GM18502 (cell line): ENCODE data around the gene CAB39.

Experiments used
- ATAC-seq: cut with Tn5 transposase; IDR thresholded peaks from one replicate; pipeline ENCODE4 v1.9.1; 2021; ENCODE audit warnings: mild to moderate bottlenecking; ENCODE audit not compliant: unreplicated experiment, poor library complexity

CAB39 gene

DNA sequence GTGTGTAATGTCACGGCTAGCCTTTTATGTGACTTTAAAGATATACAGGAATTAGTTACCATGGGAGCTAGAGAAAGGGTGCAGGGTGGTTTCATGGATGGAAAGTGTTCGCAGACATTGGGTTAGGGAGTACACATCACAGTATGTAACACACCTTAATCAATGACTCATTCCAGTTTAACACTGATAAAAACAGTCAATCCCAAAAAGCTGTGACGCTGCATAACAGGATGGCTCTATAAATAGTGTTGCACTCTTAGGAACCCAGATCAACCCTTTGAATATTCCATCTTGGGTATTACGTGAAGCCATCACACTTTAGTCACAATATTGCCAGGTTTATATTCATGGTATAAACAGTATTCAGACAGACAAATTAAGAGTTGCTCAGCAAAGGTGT, 33.6 kb downstream of the CAB39 start:
- ATAC-seq = no peak

GRCh38 chr2:230748087-230748486, 35.4 kb downstream of the CAB39 start:
- ATAC-seq = no peak

GRCh38 chr2:230749111-230749510, 36.5 kb downstream of the CAB39 start:
- ATAC-seq = no peak

DNA sequence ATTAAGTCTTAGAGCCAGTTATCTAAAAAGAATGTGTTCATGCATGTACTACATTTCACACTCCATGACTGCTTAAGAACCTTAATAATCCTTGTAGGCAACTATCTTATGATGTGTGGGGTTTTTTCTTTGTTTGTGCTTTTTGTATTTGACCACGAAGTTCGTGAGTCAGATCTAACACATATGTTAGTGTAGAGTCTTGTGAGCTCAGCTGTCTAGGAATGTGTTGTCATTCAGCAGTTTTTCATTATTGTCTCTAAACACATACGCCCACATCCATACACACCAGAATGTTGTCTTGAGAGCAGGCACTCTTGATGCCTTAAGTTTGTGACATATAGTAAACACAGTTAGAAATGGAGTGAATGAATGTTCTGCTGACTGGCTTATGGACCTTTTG, 38.4 kb downstream of the CAB39 start:
- no peak for ATAC-seq

DNA sequence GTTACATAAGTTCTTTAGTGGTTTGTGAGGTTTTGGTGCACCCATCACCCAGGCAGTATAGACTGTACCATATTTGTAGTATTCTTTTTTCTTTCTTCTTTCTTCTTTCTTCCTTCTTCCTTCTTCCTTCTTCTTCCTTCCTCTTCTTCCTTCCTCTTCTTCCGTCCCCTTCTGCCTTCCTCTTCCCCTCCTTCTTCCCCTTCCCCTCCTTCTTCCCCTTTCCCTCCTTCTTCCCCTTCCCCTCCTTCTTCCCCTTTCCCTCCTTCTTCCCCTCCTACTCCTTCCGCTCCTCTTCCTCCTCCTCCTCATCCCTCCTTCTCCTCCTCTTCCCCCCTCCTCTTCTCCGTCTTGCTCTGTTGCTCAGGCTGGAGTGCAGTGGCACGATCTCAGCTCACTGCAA, 41.6 kb downstream of the CAB39 start:
- no peak for ATAC-seq

DNA sequence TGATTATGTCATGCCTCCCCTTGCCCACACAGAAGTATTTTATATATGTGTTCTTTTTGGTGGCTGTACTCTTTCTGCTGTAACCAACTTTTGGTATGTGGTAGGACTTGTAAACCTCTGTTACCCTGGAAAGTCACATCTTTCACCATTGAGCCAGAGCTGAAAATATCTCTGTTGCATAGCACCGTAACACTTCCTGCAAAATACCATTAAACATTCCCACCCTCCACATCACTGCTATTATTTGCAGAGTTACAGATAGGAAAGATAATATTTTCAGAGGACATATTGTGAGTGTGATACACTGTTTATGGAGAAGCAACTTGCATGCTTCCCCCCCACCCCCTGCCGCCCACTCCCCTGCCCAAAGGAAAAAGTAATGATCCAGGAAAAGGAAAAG, 44.8 kb downstream of the CAB39 start:
- ATAC-seq = no peak

DNA sequence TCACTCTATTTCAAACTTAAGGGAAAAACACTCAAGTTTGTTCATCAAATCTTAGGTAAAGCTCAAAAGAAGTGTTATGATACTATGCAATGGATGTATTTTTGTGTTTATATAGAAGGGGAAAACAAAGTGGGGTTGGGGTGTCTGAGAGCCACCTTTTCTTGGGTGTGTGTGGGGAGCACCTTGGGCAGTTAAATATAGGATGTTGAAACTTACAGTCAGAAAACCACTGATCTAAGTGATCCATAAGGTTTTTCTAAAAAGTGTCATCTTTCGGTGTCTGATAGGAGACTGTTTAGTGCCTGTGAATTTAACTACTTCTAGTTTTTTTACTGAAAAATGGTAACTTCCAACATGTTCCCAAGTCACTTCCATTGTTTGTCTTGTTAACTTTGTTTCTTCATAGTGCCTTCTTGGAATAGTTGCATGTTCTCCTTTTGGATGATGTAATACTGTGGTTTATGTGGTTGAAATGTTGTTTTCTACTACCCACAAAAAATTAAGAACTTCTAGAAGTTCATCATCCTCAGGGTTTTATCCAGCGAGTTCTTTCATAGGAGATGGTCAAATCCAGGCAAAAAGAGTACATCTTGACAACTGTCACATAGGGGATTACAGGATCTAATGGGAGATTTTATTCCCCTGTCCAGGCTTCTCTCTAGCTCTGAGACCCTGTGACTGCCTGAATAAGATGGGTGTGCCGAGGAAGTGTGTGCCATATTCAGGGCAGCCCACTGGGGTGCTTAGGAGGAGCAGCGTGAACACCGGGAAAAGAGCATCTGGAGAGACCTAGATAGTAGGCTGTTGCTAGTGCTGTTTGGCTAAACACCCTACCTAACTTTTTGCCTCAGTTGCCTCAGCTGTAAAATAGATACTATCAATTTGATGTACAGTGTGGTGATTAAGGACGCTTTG, 46.2 kb downstream of the CAB39 start:
- ATAC-seq = peak; percentile 45

- ATAC-seq = no peak
Observed at GRCh38 chr2:230759481-230760167, 47.0 kb downstream of the CAB39 start.

DNA sequence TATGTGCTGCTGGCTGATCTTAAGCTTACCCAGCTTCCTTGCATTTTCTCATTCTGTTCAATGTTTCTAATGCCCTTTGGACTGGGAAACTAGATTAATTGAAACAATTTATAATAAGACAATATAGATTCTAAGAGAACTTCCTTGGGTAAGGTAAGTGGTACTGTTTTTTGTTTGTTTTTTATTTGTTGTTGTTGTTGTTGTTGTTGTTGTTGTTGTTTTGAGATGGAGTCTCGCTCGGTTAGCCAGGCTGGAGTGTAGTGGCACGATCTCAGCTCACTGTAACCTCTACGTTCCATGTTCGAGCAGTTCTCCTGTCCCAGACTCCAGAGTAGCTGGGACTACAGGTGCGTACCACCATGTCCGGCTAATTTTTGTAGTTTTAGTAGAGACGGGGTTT, 49.1 kb downstream of the CAB39 start:
- no peak for ATAC-seq

GRCh38 chr2:230762317-230762896, 49.8 kb downstream of the CAB39 start:
- peak; percentile 79 for ATAC-seq

DNA sequence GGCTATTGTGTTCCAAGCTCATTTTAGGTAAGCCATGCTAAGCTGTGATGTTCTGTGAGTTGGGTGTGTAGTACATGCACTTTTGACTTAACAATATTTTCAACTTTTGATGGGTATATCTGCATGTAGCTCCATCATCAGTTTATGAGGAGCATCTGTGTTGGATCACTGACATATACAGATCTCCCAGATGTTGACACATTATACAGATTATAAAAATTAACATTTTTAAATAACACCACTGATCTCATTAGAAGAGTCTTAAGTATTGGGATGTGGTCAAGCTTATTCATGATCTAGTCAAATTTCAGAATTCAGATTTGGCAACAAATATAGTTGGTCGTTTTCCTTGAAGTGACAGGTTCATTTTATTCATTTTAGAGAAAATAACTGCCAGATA, 51.7 kb downstream of the CAB39 start:
- ATAC-seq = no peak

DNA sequence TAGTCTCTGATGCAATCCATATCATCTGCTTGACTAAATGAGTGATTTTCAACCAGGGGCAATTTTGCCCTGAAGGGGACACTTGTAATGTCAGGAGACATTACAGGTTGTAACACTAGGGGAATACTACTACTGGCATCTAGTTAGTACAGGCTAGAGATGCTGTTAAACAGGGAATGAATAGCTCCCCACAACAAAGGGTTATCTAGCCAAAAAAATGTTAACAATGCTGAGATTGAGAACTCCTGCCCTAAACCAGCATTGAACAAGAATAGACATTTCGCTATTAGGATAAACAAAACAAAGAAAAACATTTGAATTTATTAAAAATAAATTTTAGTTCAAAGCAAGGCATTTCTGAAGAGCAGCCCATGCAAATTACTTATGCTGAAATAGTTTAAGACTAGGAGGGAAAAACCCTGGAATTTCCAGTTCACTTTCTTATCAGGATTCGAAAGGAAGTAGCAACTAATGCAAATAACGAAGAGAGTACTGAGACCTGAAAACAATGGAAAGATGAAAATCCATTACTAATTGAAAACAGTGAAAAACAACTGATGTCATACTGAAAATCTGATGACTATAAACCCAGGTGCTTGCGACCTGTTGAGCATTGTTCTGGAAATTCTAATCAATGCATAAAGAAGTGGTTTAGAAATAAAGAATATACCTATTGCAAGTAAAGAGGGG, 53.1 kb downstream of the CAB39 start:
- no peak for ATAC-seq

DNA sequence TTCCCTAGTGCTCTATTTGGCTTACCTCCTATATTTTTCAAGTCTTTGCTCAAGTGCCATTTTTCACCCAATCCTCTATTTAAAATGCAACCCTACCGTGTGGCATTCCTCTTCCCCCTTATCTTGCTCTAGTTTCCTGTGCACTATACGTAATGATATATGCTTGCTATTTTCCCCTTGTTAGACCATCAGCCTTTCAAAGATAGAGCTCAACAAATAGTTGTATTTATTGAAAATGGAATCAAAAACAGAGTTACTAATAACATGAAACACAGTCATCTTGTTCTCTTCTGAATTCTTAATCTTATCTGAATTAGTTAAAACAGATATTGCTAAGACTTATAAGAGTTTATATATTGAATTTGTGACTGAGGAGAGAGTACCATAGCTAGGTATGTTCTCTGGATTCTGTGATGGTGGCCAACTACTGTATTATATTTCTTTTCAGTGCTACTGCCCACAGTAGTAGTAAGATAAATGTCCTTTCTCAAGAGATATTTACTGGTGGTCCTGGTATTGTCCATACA, 55.3 kb downstream of the CAB39 start:
- ATAC-seq = no peak

DNA sequence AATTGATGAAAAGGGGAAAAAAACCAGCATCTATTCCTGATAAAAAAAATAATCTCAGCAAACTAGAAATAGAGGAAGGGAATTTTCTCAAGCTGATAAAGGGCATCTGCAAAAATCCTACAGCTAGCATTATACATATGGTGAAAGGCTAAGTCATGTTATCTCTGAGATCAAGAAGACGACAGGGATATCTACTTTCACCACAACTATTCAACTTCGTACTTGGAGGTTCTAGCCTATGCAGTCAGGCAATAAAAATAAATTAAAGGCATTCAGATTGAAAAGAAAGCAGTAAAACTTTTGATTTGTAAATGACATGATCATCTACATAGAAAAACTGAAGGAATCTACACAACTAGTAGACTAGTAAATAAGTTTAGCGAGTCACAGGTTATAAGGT, 58.2 kb downstream of the CAB39 start:
- no peak for ATAC-seq

DNA sequence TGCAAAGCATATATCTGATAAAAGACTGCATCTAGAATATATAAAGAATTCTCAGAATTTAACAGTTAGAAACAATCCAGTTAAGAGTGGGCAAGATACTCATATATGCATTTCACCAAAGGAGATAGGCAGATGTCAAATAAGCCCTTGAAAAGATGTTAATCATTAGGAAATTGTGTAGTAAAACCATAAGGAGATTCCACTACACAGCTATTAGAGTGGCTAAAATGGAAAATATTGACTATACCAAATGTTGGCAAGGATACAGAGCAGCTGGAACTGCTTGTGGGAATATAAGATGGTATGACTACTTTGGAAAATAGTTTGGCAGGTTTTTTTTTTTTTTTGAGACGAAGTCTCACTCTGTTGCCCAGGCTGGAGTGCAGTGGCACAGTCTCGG, 59.5 kb downstream of the CAB39 start:
- no peak for ATAC-seq

DNA sequence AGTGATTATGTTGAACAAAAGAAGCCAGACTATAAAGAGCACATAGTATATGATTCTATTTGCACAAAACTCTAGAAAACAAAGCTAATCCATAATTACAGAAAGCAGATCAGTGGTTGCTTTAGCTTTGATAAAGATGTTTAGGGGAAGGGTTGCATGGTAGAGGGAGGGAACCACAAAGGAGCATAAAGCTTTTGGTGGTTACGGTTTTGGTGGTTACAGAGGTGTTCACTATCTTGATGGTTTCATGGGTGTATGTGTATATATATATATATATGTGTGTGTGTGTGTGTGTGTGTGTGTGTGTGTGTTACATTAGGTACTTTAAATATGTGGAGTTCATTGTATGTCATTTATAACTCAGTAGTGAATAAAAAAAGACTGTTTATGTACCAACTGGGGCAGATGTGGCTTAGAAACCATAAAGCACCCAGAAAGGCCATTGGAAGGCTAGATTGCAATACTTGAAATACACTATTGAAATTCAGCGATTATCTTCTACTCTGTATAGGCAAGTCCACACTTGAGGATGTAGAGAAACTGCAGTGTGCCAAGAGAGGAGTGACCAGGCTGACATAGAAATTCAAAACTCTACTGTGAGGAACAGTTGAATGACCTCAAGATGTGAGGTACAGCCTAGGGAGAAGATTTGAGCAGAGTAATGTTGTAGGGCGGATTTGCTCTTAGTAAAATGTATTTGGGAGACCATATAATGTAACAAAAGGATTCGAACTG, 60.6 kb downstream of the CAB39 start:
- no peak for ATAC-seq

- no peak for ATAC-seq
Observed at GRCh38 chr2:230774348-230774951, 61.8 kb downstream of the CAB39 start.

DNA sequence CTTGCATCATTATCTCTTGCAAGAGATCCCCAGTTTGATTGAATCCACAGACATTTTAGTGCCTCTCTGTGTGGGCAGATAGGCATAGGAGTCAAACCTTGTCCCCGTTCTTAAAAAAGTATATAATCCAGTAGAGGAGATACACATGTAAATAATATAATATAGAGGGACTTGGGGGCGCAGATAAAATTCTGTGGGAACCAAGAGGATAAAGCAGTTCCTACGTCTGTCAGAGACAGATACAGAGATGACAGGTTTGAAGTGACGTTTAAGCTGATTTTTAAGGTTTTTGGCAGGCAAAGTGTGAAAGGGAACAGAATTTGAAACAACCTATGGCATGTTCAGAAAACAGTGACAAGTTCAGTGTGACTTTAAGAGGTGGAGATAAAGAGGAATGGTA, 63.1 kb downstream of the CAB39 start:
- ATAC-seq = no peak

GRCh38 chr2:230777721-230778120, 65.1 kb downstream of the CAB39 start:
- no peak for ATAC-seq
